T-helper 17 cell (primary cell): Measurements from ENCODE around the gene ZNRF1. TPM values are rescaled to one million over a fixed set of nuclear protein-coding genes. Genes with fewer than 3 reads are reported as not detected.
"Not testable (repeated sequence)": the region's sequence is repeated elsewhere in the genome, so short reads cannot be mapped to it uniquely, and the experiment has no call there.

Experiments
- ATAC-seq: fragments of 150-1000 bp; cut with Tn5 transposase; 2 replicates; pipeline ENCODE4 v1.10.0; 2021; ENCODE audit warnings: mild to moderate bottlenecking, moderate library complexity
- DNase-seq, 3 donors: peaks; one replicate each; pipeline versions ENCODE4 v3.0.0 to v3.0.0-alpha.2; 2020 to 2021
- H3K9me3 ChIP-seq: one replicate; pipeline ENCODE4 v1.7.0; 2013; ENCODE audit warnings: low read length, mild to moderate bottlenecking; ENCODE audit not compliant: control insufficient read depth, poor library complexity, severe bottlenecking
- H3K27ac Mint-ChIP-seq: one replicate; pipeline ENCODE4 v1.8.0; 2022; ENCODE audit warnings: mild to moderate bottlenecking, moderate library complexity, mixed read lengths
- H3K27me3 Mint-ChIP-seq: one replicate; pipeline ENCODE4 v1.8.0; 2022; ENCODE audit warnings: mixed read lengths
- H3K36me3 Mint-ChIP-seq: one replicate; pipeline ENCODE4 v1.8.0; 2022; ENCODE audit warnings: low read depth, mixed read lengths
- H3K4me1 Mint-ChIP-seq: one replicate; pipeline ENCODE4 v1.8.0; 2022; ENCODE audit warnings: mild to moderate bottlenecking, mixed read lengths
- H3K4me3 Mint-ChIP-seq: one replicate; pipeline ENCODE4 v1.8.0; 2022; ENCODE audit warnings: mild to moderate bottlenecking, moderate library complexity, mixed read lengths
- total RNA-seq, 4 donors: library from RNA in 2 of 4; stranded (reverse) in 2 of 4; gene quantifications; one replicate each; pipeline ENCODE4 v1.2.3 and lab custom pipeline; 2022 to 2026

The ZNRF1 gene
- total RNA-seq (10 to 100 TPM; 10.7 to 18.1 TPM), total RNA-seq (lab: John Stamatoyannopoulos, UW) (17.0 to 25.5 reads per million in 2 donors)

DNA sequence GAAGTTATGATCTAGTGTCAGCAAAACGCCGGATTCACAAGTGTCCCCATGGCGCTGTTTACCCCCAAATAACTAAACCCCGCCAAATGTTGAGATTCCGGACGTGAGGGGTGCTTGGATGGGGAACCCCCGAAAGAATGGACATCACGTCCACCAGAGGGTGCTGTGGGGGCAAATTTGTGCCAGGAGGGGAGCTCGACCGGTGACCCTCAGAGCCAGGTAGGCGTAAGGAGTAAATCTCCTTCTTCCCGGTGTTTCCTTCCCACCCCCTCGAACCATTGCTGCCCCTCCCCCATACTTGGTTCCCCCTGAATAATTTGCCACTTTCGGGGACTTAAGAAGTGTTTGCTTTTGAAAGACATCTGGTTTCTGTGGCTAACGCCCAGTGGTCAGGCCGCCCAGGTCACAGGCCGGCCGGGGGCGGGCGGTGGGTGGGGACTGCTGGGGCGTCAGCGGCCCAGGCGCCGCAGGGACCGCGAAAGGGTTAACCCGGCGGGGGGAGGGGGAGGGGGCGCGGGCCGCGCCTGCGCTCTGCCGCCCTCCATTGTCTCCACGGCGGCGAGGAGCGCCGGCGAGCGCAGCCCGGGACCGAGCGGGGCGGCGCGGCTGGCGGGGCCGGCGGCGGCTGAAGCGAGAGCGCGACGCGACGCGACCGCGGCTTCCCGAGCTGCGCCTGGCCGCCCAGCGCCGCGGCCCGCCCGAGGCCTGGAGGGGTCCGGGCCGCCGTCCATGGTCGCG is at the start of gene ZNRF1:
Gene ZNRF1 (plus strand): TSS at position 544 of the 738 bp plus-strand sequence. CDS start 648 bp downstream, outside the sequence.
- Mint-ChIP-seq H3K4me3 (peak within 1 kb of the TSS; percentile 93), H3K4me1 (peaks cover 35% of the 10 kb centered on the region), H3K27ac (peak within 1 kb of the TSS; percentile 91), H3K36me3 (peaks cover 2% of the 10 kb centered on the region), H3K27me3 (no peaks in the 10 kb centered on the region)
- DNase-seq (peak; percentile 72 to 76 (median 75)), ATAC-seq (peak; percentile 81)
- no peaks in the 10 kb centered on the region for H3K9me3 ChIP-seq

DNA sequence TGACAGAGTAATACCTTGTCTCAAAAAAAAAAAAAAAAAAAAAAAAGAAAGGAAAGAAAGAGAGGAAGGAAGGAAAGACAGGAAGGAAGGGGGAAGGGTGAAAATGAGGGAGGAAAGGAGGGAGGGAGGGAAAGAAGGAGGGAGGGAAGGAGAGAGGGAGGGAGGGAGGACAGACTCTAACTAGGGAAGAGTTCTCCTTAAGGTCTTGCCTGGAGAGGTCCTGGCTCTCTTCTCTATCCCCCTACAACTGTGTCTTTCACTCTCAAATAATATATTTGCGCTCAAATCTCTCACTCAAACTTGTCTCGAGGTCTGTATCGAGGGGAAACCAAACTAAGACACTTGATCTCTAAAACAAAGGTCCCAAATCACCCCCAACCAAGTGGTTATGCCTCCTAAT is 49.5 kb upstream of the ZNRF1 start:
- no peaks in the 10 kb centered on the region for H3K27me3 Mint-ChIP-seq
- peak overlapping the region; percentile 61 for H3K27ac Mint-ChIP-seq
- H3K4me3 Mint-ChIP-seq: no peak overlapping the region
- peaks cover 10% of the 10 kb centered on the region for H3K36me3 Mint-ChIP-seq
- no peak for DNase-seq
- no peaks in the 10 kb centered on the region for H3K9me3 ChIP-seq
- H3K4me1 Mint-ChIP-seq: peaks cover 5% of the 10 kb centered on the region
- no peak for ATAC-seq

DNA sequence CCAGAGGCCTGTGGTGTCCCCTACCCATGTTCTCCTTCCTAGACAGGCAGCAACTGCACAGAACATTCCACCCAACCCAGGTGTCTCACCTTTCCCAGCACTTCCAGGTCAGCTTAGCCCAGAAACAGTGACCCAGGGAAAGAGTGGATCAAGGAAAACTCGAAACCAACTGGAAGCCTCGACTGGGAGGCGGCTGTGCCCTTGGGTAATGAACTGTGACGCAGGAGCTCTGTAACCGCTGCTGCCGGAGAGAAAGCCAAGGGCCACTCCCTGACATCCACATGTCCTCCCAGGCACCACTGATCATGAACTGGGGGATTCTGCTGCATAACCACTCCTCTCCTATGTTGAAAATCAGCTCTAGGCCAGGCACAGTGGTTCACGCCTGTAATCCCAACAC is 48.3 kb upstream of the ZNRF1 start:
- no peaks in the 10 kb centered on the region for H3K27me3 Mint-ChIP-seq
- H3K9me3 ChIP-seq: no peaks in the 10 kb centered on the region
- peaks cover 7% of the 10 kb centered on the region for H3K4me1 Mint-ChIP-seq
- H3K36me3 Mint-ChIP-seq: peaks cover 14% of the 10 kb centered on the region
- DNase-seq: no peak
- no peak for ATAC-seq
- H3K27ac Mint-ChIP-seq: no peak overlapping the region
- H3K4me3 Mint-ChIP-seq: no peak overlapping the region

DNA sequence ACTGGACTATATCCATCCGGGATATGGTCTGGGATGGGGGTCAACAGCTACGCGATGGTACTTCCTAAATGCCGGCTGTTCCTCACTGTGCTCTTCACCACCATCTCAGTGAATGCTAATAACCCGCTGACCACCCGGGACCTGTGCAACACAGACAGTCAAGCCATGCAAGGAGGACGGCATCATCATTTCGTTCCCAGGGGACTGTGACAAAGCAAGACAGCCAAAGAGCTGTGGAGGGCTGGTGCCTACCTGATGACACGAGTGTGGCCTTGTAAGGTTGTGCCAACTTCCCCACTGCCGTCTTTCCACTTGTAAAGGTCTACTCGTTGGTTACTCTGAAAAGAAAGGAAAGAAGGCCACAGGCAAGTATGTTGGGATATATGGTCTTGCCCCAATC is 47.6 kb upstream of the ZNRF1 start:
- Mint-ChIP-seq H3K4me1 (peaks cover 7% of the 10 kb centered on the region), H3K27ac (no peak overlapping the region), H3K4me3 (no peak overlapping the region), H3K36me3 (peaks cover 14% of the 10 kb centered on the region), H3K27me3 (no peaks in the 10 kb centered on the region)
- no peaks in the 10 kb centered on the region for H3K9me3 ChIP-seq
- ATAC-seq (no peak), DNase-seq (no peak)

DNA sequence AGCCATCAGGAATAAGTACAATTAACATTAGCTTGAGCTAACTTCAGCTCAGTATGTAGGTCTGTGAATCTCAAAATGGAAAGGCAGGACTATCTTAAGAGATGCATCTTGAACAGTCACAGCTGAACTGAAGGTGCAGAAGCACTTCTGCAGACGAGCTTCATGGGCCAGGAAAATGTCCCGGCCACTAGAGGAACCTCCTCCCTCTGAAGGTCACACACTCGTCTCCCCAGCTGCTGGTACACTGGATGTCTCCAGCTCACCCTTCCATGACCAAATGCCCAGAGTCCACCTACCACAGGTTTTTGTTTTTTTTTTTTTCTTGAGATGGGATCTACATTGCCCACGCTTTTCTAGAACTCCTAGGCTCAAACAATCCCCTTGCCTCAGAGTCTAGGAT is 47.1 kb upstream of the ZNRF1 start:
- DNase-seq (no peak), ATAC-seq (no peak)
- Mint-ChIP-seq H3K27me3 (no peaks in the 10 kb centered on the region), H3K36me3 (peaks cover 14% of the 10 kb centered on the region), H3K4me1 (peaks cover 7% of the 10 kb centered on the region), H3K27ac (no peak overlapping the region), H3K4me3 (no peak overlapping the region)
- H3K9me3 ChIP-seq: no peaks in the 10 kb centered on the region

DNA sequence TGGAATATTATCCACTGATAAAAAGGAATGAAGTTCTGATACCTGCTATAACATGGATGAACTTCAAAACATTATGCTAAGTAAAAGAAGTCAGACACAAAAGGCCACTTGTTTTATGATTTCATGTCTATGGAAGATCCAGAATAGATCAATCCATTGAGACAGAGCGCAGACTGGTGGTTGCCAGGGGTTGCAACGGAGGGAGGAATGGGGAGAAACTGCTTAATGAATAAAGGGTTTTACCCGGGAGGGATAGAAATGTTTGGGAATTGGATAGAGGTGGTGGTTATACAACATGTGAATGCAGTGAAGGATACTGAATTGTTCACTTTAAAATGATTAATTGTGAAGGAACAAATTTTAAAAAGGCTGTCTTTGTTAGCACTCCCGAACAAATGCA is 44.1 kb upstream of the ZNRF1 start:
- no peaks in the 10 kb centered on the region for H3K27me3 Mint-ChIP-seq
- H3K27ac Mint-ChIP-seq: peak overlapping the region; percentile 84
- H3K4me3 Mint-ChIP-seq: no peak overlapping the region

DNA sequence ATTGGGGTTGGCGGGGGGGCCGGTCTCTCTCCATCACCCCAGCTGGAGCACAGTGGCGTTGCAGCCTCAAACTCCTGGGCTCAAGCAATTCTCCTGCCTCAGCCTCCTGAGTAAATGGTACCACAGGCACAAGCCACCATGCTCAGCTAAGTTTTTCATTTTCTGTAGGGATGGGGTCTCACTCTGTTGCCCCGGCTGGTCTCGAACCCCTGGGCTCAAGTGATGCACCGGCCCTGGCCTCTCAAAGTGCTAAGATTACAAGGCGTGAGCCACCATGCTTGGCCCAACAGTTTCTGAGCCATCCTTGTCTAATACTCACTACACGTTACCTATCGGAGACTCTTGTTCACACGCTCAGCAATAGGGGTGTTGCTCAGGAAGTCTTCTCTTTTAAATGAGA is 25.5 kb upstream of the ZNRF1 start:
- DNase-seq (no peak), ATAC-seq (no peak)
- no peak overlapping the region for H3K4me3 Mint-ChIP-seq
- H3K27ac Mint-ChIP-seq: no peak overlapping the region
- H3K27me3 Mint-ChIP-seq: no peaks in the 10 kb centered on the region
- no peaks in the 10 kb centered on the region for H3K36me3 Mint-ChIP-seq
- no peaks in the 10 kb centered on the region for H3K9me3 ChIP-seq
- peaks cover 8% of the 10 kb centered on the region for H3K4me1 Mint-ChIP-seq

More for the DNA sequence above, 44.1 kb upstream of the ZNRF1 start:
- H3K9me3 ChIP-seq: no peaks in the 10 kb centered on the region
- Mint-ChIP-seq H3K36me3 (peaks cover 11% of the 10 kb centered on the region), H3K4me1 (peaks cover 15% of the 10 kb centered on the region)
- DNase-seq (no peak), ATAC-seq (no peak)

DNA sequence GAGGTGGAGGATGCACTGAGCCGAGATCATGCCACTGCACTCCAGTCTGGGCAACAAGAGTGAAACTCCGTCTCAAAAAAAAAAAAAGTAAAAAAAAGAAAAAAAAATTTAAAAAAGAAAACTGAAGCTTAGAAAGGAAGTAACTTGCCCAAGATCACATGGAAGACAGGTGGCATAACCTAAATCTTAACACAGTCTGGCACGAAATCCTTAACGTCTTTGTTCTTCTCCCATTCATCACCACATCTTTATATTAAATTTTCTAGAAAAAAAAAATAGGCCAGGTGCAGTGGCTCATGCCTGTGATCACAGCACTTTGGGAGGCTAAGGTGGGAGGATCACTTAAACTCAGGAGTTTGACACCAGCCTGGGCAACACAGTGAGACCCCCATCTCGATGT is 23.2 kb upstream of the ZNRF1 start:
- no peaks in the 10 kb centered on the region for H3K9me3 ChIP-seq
- no peak for DNase-seq
- Mint-ChIP-seq H3K36me3 (no peaks in the 10 kb centered on the region), H3K4me1 (no peaks in the 10 kb centered on the region), H3K27me3 (no peaks in the 10 kb centered on the region), H3K4me3 (no peak overlapping the region), H3K27ac (no peak overlapping the region)
- no peak for ATAC-seq

DNA sequence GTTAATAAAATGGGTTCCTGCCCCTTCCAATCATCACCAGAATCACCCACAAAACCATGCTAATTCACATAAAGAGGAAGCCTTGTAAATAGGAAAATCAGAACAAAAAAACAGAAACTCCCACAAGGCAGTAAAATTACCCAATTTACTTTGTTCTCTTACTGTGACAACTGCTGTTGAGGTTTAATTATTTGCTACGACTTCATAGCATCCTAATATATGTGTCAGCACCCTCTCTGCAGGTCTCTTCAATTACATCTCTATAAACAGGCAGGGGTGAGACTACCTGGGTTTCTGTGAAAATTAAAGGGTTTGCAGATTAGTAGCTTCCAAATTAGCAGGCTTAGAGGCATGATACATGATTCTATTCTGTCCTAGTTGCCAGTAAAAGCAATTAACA is 16.6 kb upstream of the ZNRF1 start:
- H3K27ac Mint-ChIP-seq: peak overlapping the region; percentile 51
- H3K4me3 Mint-ChIP-seq: no peak overlapping the region
- peaks cover 15% of the 10 kb centered on the region for H3K4me1 Mint-ChIP-seq
- no peaks in the 10 kb centered on the region for H3K27me3 Mint-ChIP-seq
- no peaks in the 10 kb centered on the region for H3K9me3 ChIP-seq
- DNase-seq (no peak), ATAC-seq (no peak)
- H3K36me3 Mint-ChIP-seq: no peaks in the 10 kb centered on the region

DNA sequence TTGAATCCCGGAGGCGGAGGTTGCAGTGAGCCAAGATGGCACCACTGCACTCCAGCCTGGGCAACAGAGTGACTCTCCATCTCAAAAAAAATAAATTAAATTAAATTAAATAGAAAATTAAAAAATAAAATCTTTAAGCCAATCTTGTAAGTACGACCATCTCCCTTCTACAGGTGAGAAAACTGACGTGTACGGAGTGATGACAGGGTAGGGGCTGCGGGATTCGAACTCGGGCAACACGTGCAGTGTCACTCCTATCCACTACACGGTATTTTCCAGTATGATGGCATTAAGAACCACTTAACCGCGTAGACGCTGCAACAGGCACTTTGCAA is 14.7 kb upstream of the ZNRF1 start:
- DNase-seq (no peak), ATAC-seq (no peak)
- H3K36me3 Mint-ChIP-seq: no peaks in the 10 kb centered on the region
- H3K4me3 Mint-ChIP-seq: peak overlapping the region; percentile 97
- no peaks in the 10 kb centered on the region for H3K27me3 Mint-ChIP-seq
- no peaks in the 10 kb centered on the region for H3K9me3 ChIP-seq
- H3K4me1 Mint-ChIP-seq: peaks cover 15% of the 10 kb centered on the region
- peak overlapping the region; percentile 73 for H3K27ac Mint-ChIP-seq

DNA sequence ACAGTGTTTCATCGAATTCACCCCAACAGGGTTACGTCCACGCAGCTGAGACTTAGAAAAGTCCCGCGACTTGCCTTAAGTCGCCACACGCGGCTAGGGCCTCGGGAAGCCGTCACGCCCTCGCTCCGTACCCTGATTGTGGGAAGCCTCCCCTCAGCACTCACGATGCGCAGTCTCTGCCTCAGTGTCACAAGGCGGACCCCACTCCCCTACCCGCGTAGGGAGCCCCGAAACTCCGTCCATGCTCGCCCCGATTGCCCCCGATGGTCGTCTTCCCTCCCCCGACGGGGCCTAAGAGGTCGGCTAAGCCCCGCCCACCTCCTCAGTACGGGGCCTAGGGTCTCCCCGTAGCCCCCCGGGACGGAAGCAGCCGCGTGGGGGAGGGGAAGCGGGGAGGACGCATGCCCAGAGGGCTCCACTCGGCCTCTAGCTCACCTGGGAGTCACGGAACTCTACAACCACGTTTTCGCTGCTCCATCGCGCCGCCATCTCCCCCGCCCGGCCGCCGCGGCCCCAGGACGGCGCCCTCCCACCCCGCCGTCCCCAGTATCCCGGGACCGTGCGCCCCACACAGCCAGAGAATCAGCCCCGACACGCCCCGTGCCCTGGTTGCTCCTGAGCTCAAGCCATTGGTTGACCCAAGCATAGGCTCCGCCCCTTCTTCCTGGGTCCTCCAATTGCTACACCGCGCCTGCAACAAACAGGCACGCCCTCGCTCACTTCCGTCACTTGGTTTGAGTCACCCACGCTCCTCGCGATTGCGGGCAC is 14.1 kb upstream of the ZNRF1 start, which contains the start of gene WDR59:
Gene WDR59 (minus strand): TSS at position 595 of the 768 bp plus-strand sequence. CDS start 106 bp downstream, at position 489.
- Mint-ChIP-seq H3K36me3 (no peaks in the 10 kb centered on the region), H3K27me3 (no peaks in the 10 kb centered on the region), H3K27ac (peak within 1 kb of the TSS; percentile 73), H3K4me3 (peak within 1 kb of the TSS; percentile 97), H3K4me1 (peaks cover 15% of the 10 kb centered on the region)
- ATAC-seq (peak; percentile 98), DNase-seq (peak; percentile 93 to 97 (median 96))
- H3K9me3 ChIP-seq: no peaks in the 10 kb centered on the region

DNA sequence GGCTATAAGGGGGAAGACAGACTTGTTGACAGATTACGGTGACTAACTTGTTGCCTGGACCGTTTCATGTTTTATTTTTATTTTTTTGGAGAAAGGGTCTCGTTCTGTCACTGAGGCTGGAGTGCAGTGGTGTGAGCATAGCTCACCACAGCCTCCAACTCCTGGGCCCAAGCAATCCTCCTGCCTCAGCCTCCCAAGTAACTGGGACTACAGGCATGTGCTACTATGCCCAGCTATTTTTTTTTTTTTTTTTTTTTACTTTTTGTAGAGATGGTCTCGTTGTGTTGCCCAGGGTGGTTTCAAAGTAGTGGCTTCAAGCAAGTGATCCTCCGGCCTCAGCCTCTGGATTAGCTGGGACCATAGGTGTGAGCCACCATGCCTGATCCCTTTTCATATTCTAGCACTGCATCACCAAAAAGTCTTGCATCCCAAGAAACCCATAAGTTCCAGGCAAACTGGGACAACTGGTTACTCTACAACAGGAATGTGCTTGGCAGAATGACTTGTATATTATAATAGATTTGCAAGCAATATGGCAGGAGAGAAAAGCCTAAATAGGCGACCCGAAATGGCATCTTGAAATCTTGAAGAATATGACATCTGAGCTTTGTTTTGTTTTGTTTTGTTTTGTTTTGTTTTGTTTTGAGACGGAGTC is 11.7 kb upstream of the ZNRF1 start:
- no peak overlapping the region for H3K27ac Mint-ChIP-seq
- no peak for ATAC-seq
- peaks cover 15% of the 10 kb centered on the region for H3K4me1 Mint-ChIP-seq
- DNase-seq: no peak
- no peaks in the 10 kb centered on the region for H3K36me3 Mint-ChIP-seq
- H3K27me3 Mint-ChIP-seq: no peaks in the 10 kb centered on the region
- no peak overlapping the region for H3K4me3 Mint-ChIP-seq
- no peaks in the 10 kb centered on the region for H3K9me3 ChIP-seq

DNA sequence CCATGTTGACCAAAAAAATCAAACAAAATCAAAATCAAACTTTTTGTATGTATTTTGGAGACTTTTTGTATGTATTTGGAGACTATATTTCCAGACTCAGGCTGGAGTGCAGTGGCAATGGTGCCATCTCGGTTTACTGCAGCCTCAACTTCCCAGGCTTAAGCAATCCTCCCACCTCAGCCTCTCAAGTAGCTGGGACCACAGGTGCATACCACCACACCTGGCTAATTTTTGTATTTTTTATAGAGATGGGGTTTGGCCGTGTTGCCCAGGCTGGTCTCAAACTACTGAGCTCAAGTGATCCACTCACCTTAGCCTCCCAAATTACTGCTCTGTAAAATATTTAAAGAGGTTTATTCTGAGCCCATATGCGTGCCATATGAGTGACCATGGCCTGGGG is 9.0 kb upstream of the ZNRF1 start:
- not testable (repeated sequence) for H3K9me3 ChIP-seq, H3K4me3 Mint-ChIP-seq, H3K27me3 Mint-ChIP-seq, H3K27ac Mint-ChIP-seq, ATAC-seq, H3K4me1 Mint-ChIP-seq, H3K36me3 Mint-ChIP-seq, DNase-seq
